ENCODE data around the gene PGAP6. TPM values are rescaled to one million over a fixed set of nuclear protein-coding genes. Genes with fewer than 3 reads are reported as not detected.
"Not testable (repeated sequence)": the region's sequence is repeated elsewhere in the genome, so short reads cannot be mapped to it uniquely, and the experiment has no call there.

The PGAP6 gene
- polyA plus RNA-seq, 4 donors: 21.6 to 64.8 (median 56.5) TPM

GRCh38 chr16:369275-369865 lies 12.4 kb downstream of the PGAP6 start:
- DNase-seq (ENCODE audit: low read depth in 4 of 4, low spot score in 3 of 4): no peak

- DNase-seq (ENCODE audit: low read depth in 4 of 4, low spot score in 3 of 4): no peak
These were observed 13.2 kb downstream of the PGAP6 start for GRCh38 chr16:368388-369158.

GRCh38 chr16:367333-367903 lies 14.4 kb downstream of the PGAP6 start:
- DNase-seq (ENCODE audit: low read depth in 4 of 4, low spot score in 3 of 4): no peak

GRCh38 chr16:366476-366875 lies 15.3 kb downstream of the PGAP6 start:
- no peak for DNase-seq (ENCODE audit: low read depth in 4 of 4, low spot score in 3 of 4)

GRCh38 chr16:364595-365491 lies 16.9 kb downstream of the PGAP6 start:
- DNase-seq (ENCODE audit: low read depth in 4 of 4, low spot score in 3 of 4): no peak

GRCh38 chr16:363766-364490 lies 17.9 kb downstream of the PGAP6 start:
- DNase-seq (ENCODE audit: low read depth in 4 of 4, low spot score in 3 of 4): no peak

DNA sequence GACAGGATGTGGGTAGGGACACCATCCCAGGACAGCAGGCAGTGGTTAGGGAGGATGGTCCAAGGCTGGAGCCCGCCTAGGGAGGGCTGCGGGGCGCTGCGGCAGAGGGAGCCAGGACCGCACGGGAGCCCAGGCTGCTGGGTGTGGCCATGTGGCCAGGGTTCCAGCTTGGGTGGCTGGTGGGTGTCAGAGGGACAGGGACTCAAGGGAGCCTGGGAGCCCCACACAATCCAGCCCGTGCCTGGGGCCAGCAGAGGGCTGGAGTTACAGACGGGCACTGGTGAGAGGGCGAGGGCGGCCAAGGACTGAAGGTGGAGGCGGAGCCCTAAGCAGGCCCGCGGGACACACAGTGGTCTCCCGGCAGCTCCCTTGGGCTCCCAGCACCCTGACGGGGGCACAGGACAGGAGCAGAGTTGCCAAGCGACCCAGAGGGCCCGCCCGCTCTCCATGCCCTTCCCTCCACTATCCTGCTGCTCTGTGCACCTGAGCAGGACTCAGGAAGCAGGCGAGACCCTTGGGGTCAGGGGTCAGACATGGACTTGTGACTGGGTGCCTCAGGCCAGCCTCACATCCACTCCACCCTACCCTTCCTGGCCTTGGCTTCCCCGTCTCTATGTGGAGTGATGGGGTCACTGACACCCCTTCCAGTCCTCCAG lies 18.5 kb downstream of the PGAP6 start:
- no peak for DNase-seq (ENCODE audit: low read depth in 4 of 4, low spot score in 3 of 4)

GRCh38 chr16:362702-362999 lies 19.1 kb downstream of the PGAP6 start:
- DNase-seq (ENCODE audit: low read depth in 4 of 4, low spot score in 3 of 4): not testable (repeated sequence)

GRCh38 chr16:361872-362701 lies 19.7 kb downstream of the PGAP6 start:
- DNase-seq (ENCODE audit: low read depth in 4 of 4, low spot score in 3 of 4): no peak

DNA sequence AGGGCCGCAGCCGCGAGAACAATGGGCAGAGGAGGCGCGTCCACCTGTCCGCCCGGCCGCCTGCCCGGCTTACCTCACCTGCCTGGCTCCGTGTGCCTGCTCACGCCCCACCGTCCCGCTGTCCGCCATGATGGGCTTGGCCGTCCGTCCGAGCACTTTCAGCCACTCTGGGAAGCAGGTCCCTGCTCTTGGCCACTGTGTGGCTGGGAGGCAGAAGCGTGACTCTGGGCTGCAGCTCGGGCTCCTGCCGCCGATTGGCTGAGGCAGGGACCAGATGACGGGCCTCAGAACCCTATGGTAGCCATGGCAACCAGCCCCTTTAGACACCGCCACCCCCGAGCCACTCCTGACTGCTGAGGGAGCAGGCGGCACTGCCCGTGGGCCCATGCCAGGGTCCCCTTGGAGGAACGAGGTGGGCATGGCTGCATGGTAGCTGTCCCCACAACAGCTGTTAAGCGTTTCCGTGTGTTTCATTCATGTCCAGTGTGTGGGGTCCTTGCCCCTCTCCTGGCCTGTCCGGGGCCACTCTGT lies 20.4 kb downstream of the PGAP6 start:
- no peak for DNase-seq (ENCODE audit: low read depth in 4 of 4, low spot score in 3 of 4)

DNA sequence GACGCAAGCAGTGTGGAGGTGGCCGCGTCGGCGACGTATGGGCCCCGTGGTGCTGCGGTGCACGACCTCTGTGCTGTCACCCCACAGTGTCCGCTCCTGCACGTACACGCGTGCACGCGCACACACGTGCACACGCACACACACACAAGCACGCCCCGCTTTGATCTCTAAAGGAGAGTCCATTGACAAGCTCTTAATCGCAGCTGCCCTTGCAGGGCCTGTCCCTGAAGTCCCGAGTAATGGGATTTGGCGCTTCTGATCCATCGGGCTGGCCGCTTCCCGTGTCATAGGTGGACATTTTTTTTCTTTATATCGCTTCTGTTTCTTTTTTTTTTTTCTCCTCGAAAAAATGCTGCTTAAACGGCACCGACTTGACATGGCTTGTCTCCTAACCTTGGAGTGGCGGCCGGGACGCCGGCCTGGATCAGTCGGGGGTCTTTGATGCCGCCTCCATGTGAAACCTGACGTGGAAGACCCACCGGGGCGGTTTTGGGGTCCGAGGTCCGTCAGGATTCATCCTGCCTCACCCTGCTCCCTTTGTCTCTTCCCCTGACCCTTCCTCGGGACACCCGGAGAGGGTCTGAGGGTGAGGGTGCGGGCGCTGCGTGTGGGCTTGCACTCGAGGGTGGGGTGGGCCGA lies 21.0 kb downstream of the PGAP6 start:
- no peak for DNase-seq (ENCODE audit: low read depth in 4 of 4, low spot score in 3 of 4)

DNA sequence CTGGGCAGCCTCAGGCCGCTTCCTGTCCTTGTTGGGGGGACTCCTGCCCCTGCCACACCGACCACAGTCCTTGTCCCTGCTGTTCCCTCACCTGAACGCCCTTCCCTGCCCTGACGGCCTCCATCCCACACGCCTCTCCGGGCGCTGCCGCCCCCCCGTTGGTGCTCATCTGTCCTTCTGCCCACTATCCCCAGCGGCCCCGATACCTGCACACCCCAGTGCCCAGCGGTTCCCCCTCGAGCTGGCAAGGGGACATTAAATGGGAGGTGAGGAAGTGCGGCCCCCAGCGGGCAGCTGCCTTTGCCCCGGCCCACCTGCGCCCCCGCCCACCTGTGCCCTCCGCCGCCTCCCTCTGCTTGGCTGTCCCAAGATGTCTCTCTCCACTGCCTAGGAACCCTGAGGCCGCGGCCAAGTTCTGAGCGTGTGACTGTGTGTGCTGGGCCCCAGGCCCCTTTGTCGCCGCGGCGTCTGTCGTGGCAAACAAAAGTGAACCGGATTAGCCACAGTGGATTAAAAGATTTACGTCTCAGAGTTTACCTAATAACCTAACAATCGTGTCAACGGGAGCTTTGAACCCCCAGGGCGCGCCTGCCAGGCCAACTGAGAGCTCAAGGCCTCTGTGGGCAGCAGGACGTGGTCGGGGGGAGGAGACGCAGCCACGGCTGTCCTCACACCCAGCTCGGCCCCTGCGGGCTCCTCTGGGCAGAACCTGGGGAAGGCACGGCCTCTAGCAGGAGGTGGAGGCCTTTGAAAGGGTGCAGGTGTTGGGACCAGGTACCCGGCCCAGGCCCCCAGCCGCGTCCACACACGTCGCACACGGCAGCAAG lies 21.7 kb downstream of the PGAP6 start:
- no peak for DNase-seq (ENCODE audit: low read depth in 4 of 4, low spot score in 3 of 4)

- DNase-seq (ENCODE audit: low read depth in 4 of 4, low spot score in 3 of 4): no peak
These were observed 22.6 kb downstream of the PGAP6 start for GRCh38 chr16:359067-359763.

DNA sequence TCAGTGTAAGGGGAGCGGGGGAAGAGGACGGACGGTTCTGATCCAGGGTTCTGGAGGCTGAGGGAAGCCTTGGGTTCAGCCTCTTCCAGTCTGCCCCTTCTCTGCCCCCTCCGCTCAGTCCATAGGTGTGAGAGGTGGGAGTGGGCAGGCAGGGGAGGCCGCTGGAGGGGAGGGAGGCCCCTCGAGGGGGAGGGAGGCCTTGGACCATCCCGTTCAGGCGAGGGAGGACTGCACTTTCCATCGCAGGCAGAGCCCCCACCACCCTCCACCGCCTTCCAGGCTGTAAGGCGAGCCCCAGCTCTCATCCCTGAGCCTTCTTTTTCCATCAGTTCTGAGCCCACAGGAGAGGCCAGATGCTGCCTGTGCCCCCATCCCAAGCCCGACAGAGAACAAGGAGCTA lies 25.0 kb downstream of the PGAP6 start:
- DNase-seq (ENCODE audit: low read depth in 4 of 4, low spot score in 3 of 4): no peak

DNA sequence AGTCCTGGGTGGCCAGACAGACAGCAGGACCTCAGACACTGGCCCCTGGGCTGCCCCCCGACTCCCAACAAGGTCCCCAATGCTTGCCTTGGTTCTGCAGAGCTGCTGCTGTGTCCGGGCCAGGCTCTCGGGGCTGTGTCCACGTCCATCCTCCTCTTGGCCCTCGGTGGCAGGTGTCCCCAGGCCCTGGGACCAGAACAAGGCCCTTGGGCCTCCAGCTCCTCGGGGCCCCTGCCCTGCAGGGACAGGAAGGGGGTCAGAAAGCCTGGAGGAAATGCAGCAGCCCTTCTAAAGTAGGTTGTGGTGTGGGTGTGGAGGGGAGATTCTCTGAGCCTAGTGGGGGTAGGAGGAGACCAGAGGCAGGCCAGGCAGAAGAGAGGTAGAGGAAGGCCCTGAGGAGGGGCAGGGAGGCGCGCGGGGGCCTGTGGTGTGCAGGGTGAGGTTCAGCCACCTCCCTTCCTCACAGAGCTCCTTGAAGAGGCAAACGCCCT lies 26.8 kb downstream of the PGAP6 start:
- DNase-seq (ENCODE audit: low read depth in 4 of 4, low spot score in 3 of 4): no peak

DNA sequence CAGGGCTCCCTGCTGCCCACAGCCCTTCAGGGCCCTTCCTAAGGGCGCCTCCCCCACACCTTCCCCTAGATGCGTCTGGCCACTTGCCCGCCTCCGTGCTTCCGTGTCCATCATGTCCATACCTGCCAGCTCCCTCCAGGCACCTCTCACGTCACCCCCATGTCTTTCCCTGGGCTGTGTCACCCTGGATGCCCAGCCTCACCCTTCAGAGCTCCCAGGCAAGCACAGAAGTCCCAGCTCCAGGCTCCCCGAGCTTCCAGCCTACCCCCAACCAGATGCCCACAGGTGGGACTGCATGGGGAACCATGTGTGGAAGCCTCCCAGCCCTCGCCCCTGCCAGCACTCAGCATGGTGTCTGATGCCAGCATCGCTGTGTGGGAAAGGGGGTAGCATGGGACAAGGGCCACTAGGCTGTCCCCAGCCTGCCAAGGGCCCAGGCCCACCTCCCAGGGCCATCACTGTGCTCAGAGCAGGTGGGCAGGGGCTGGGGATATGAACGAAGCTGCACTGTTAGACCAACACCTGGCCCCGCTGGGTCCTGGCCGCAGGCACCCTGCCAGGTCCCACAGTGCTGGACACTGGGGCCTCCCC lies 27.4 kb downstream of the PGAP6 start:
- no peak for DNase-seq (ENCODE audit: low read depth in 4 of 4, low spot score in 3 of 4)
